SK-N-SH (cell line): ENCODE results near the gene OR2T12.

Experiments
- EP300 ChIP-seq, 2 experiments: IDR thresholded peaks; 2 replicates each; pipeline versions ENCODE4 v1.4.0 to v1.6.1; 2012; ENCODE audit warnings: borderline replicate concordance in 1 of 2, low read depth in 1 of 2, low read length in 1 of 2
- POLR2AphosphoS5 ChIP-seq: IDR thresholded peaks from 2 replicates; pipeline ENCODE4 v1.6.1; 2012; ENCODE audit warnings: low read depth, low read length
- SIN3A ChIP-seq: IDR thresholded peaks from 2 replicates; pipeline ENCODE4 v1.6.1; 2012; ENCODE audit warnings: low read depth, mild to moderate bottlenecking, low read length, moderate library complexity, borderline replicate concordance
- TEAD4 ChIP-seq: IDR thresholded peaks from 2 replicates; pipeline ENCODE4 v1.4.0; 2012; ENCODE audit warnings: mild to moderate bottlenecking, borderline replicate concordance; ENCODE audit not compliant: insufficient read depth
- TF ChIP-seq, protein P1 (sequence below): fragments of 200-600 bp; sonication (generic); IDR thresholded peaks from 2 replicates; pipeline ENCODE4 v1.6.1; 2017; ENCODE audit warnings: antibody characterized with exemption, mild to moderate bottlenecking, moderate library complexity

- TF ChIP-seq, protein P1, sequence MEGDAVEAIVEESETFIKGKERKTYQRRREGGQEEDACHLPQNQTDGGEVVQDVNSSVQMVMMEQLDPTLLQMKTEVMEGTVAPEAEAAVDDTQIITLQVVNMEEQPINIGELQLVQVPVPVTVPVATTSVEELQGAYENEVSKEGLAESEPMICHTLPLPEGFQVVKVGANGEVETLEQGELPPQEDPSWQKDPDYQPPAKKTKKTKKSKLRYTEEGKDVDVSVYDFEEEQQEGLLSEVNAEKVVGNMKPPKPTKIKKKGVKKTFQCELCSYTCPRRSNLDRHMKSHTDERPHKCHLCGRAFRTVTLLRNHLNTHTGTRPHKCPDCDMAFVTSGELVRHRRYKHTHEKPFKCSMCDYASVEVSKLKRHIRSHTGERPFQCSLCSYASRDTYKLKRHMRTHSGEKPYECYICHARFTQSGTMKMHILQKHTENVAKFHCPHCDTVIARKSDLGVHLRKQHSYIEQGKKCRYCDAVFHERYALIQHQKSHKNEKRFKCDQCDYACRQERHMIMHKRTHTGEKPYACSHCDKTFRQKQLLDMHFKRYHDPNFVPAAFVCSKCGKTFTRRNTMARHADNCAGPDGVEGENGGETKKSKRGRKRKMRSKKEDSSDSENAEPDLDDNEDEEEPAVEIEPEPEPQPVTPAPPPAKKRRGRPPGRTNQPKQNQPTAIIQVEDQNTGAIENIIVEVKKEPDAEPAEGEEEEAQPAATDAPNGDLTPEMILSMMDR = no peak
- TF ChIP-seq SIN3A (no peak), POLR2AphosphoS5 (no peak), EP300 (IDR thresholded peaks at IDR 0.05; ENCODE audit: borderline replicate concordance in 1 of 2, low read depth in 1 of 2, low read length in 1 of 2) (no peak), TEAD4 (no peak)
Observed at GRCh38 chr1:248303324-248303723, at the start of gene OR2T12.
